HEK293 (cell line): ENCODE data around the gene COL1A1.

Experiments used
- CTCF ChIA-PET: fragments of 350-600 bp; formaldehyde crosslinking; extraction: SDS; loops from one replicate; lab custom pipeline; 2021; ENCODE audit warnings: antibody characterized with exemption; lab: Yijun Ruan, JAX
- POLR2A ChIA-PET: fragments of 300-600 bp; formaldehyde crosslinking; extraction: SDS; loops from one replicate; lab custom pipeline; 2020; ENCODE audit warnings: antibody characterized with exemption, inconsistent platforms; lab: Yijun Ruan, JAX
- H3K27ac ChIP-seq: fragments of 200-500 bp; sonication (Bioruptor generic); 2 replicates; pipeline ENCODE4 v1.5.1; 2014; ENCODE audit warnings: low read depth, low read length, control low read depth, inconsistent platforms; ENCODE audit errors: extremely low read depth
- H3K36me3 ChIP-seq, 2 experiments: fragments of 200-500 bp in 1 of 2; sonication (Bioruptor generic) in 1 of 2; 1 replicate in 1 of 2; 2 replicates in 1 of 2; pipeline ENCODE4 v1.5.1; 2014 to 2017; ENCODE audit warnings: inconsistent platforms in 2 of 2, low read length in 2 of 2; ENCODE audit not compliant: control insufficient read depth in 2 of 2, insufficient read depth in 1 of 2
- H3K4me1 ChIP-seq: fragments of 200-500 bp; sonication (Bioruptor generic); 2 replicates; pipeline ENCODE4 v1.5.1; 2014; ENCODE audit warnings: mild to moderate bottlenecking, low read length, inconsistent platforms; ENCODE audit not compliant: control insufficient read depth, insufficient read depth
- H3K4me3 ChIP-seq: 2 replicates; pipeline ENCODE4 v1.5.1; 2011; ENCODE audit warnings: low read depth, mild to moderate bottlenecking, control low read depth, low read length, moderate library complexity
- H3K9me3 ChIP-seq: fragments of 200-500 bp; sonication (Bioruptor generic); 2 replicates; pipeline ENCODE4 v1.5.1; 2014; ENCODE audit warnings: low read depth, low read length, inconsistent platforms; ENCODE audit not compliant: control insufficient read depth, insufficient read depth
- EGR2 ChIP-seq: fragments of 450-650 bp; formaldehyde crosslinking; IDR thresholded peaks from 2 replicates; pipeline ENCODE4 v1.5.1; 2016; ENCODE audit warnings: low read depth, missing biosample characterization, missing genetic modification characterization
- GLI2 ChIP-seq: fragments of 450-650 bp; formaldehyde crosslinking; IDR thresholded peaks from 2 replicates; pipeline ENCODE4; 2017; ENCODE audit warnings: missing biosample characterization, missing genetic modification characterization, low read depth, borderline replicate concordance
- PBX3 ChIP-seq: sonication (generic); formaldehyde crosslinking; IDR thresholded peaks from 2 replicates; pipeline ENCODE4 v1.8.1; 2022; ENCODE audit warnings: mild to moderate bottlenecking, moderate library complexity, missing genetic modification reagents
- PRDM1 ChIP-seq: fragments of 450-650 bp; formaldehyde crosslinking; IDR thresholded peaks from 2 replicates; pipeline ENCODE4; 2016; ENCODE audit warnings: missing biosample characterization, missing genetic modification characterization
- PRDM2 ChIP-seq: fragments of 450-650 bp; formaldehyde crosslinking; IDR thresholded peaks from 2 replicates; pipeline ENCODE4 v1.5.1; 2016; ENCODE audit warnings: missing biosample characterization, missing genetic modification characterization, borderline replicate concordance
- PRDM4 ChIP-seq: fragments of 450-650 bp; formaldehyde crosslinking; IDR thresholded peaks from 2 replicates; pipeline ENCODE4 v1.5.1; 2017; ENCODE audit warnings: missing biosample characterization, missing genetic modification characterization
- SETDB1 ChIP-seq: IDR thresholded peaks from one replicate; pipeline ENCODE4 v1.6.1; 2017; ENCODE audit warnings: mild to moderate bottlenecking, low read length, moderate library complexity, mixed read lengths; ENCODE audit not compliant: insufficient read length
- SP2 ChIP-seq: fragments of 450-650 bp; formaldehyde crosslinking; IDR thresholded peaks from 2 replicates; pipeline ENCODE4 v1.5.1; 2016; ENCODE audit warnings: missing biosample characterization, missing genetic modification characterization
- ZBTB10 ChIP-seq: fragments of 450-650 bp; formaldehyde crosslinking; IDR thresholded peaks from 2 replicates; pipeline ENCODE4 v1.5.1; 2016; ENCODE audit warnings: missing biosample characterization, missing genetic modification characterization
- ZFHX2 ChIP-seq: fragments of 450-650 bp; formaldehyde crosslinking; conservative IDR thresholded peaks from 2 replicates; pipeline ENCODE4 v1.5.1; 2016; ENCODE audit warnings: missing biosample characterization, missing genetic modification characterization
- ZNF112 ChIP-seq: fragments of 450-650 bp; formaldehyde crosslinking; IDR thresholded peaks from 2 replicates; pipeline ENCODE4 v1.5.0; 2017; ENCODE audit warnings: missing biosample characterization, missing genetic modification characterization
- ZNF174 ChIP-seq: fragments of 450-650 bp; formaldehyde crosslinking; IDR thresholded peaks from 2 replicates; pipeline ENCODE4 v1.5.0; 2017; ENCODE audit warnings: missing biosample characterization, mild to moderate bottlenecking, missing genetic modification characterization
- ZNF202 ChIP-seq: fragments of 450-650 bp; formaldehyde crosslinking; IDR thresholded peaks from 2 replicates; pipeline ENCODE4 v1.5.1; 2016; ENCODE audit warnings: missing biosample characterization, missing genetic modification characterization, borderline replicate concordance
- ZNF221 ChIP-seq: fragments of 450-650 bp; formaldehyde crosslinking; IDR thresholded peaks from 2 replicates; pipeline ENCODE4 v1.5.1; 2017; ENCODE audit warnings: missing biosample characterization, missing genetic modification characterization, borderline replicate concordance
- ZNF398 ChIP-seq: fragments of 450-650 bp; formaldehyde crosslinking; IDR thresholded peaks from 2 replicates; pipeline ENCODE4 v1.5.1; 2017; ENCODE audit warnings: missing biosample characterization, missing genetic modification characterization
- ZNF521 ChIP-seq: fragments of 450-650 bp; formaldehyde crosslinking; IDR thresholded peaks from 2 replicates; pipeline ENCODE4 v1.5.1; 2017; ENCODE audit warnings: missing biosample characterization, mild to moderate bottlenecking, missing genetic modification characterization
- ZNF544 ChIP-seq: fragments of 450-650 bp; formaldehyde crosslinking; IDR thresholded peaks from 2 replicates; pipeline ENCODE4 v1.5.0; 2017; ENCODE audit warnings: missing biosample characterization, missing genetic modification characterization
- ZNF571 ChIP-seq: fragments of 450-650 bp; formaldehyde crosslinking; IDR thresholded peaks from 2 replicates; pipeline ENCODE4 v1.5.0; 2017; ENCODE audit warnings: missing biosample characterization, missing genetic modification characterization
- ZNF776 ChIP-seq: fragments of 450-650 bp; formaldehyde crosslinking; IDR thresholded peaks from 2 replicates; pipeline ENCODE4 v1.5.0; 2017; ENCODE audit warnings: missing biosample characterization, missing genetic modification characterization, borderline replicate concordance
- ZXDB ChIP-seq: fragments of 450-650 bp; formaldehyde crosslinking; IDR thresholded peaks from 2 replicates; pipeline ENCODE4 v1.5.1; 2016; ENCODE audit warnings: missing biosample characterization, missing genetic modification characterization

COL1A1 gene

GRCh38 chr17:50206604-50207293, 5.3 kb upstream of the COL1A1 start (continued):
- peak; percentile 43; the same call in 1 of the 2 replicates for TF ChIP-seq EGR2 (tag by site-specific recombination)
- TF ChIP-seq GLI2 (tag by site-specific recombination) = no peak
- TF ChIP-seq ZNF544 (tag by site-specific recombination) = no peak
- no peak for TF ChIP-seq ZNF221 (tag by site-specific recombination)
- TF ChIP-seq SETDB1 = no peak
- TF ChIP-seq ZXDB (tag by site-specific recombination) = no peak
- no peak for TF ChIP-seq ZNF776 (tag by site-specific recombination)
- no peak for TF ChIP-seq ZNF398 (tag by site-specific recombination)
- TF ChIP-seq PRDM4 (tag by site-specific recombination) = no peak
- TF ChIP-seq PRDM1 (tag by site-specific recombination) = peak; percentile 94
- TF ChIP-seq SP2 (tag by site-specific recombination) = 0 out of 2 replicates have a peak, but pooled peaks have one; percentile 19
- no peak for TF ChIP-seq ZNF202
- TF ChIP-seq ZFHX2 (tag by site-specific recombination) = peak; percentile 60; the same call in 1 of the 2 replicates
- no peak for TF ChIP-seq ZNF521 (tag by site-specific recombination)

GRCh38 chr17:50205963-50206505, 4.6 kb upstream of the COL1A1 start:
- CTCF ChIA-PET = interaction anchor here (0.6 to 18.0 kb wide), 7 partner anchors 9 to 88 kb away, joined by 3 to 487 read pairs (median 5); partner anchors contain the start of gene TMEM92
- POLR2A ChIA-PET = interaction anchor here (0.6 to 1.1 kb wide), 2 partner anchors 28 to 178 kb away, joined by 3 read pairs; no protein-coding TSS in a partner anchor
- Histone ChIP-seq H3K9me3 (no peaks in the 10 kb centered on the region), H3K27ac (no peak overlapping the region), H3K36me3 (no peaks in the 10 kb centered on the region), H3K4me1 (peaks cover 3% of the 10 kb centered on the region; the same call in 1 of the 2 replicates), H3K4me3 (no peak overlapping the region)
- TF ChIP-seq ZNF112 (tag by site-specific recombination) = no peak
- TF ChIP-seq PRDM2 (tag by site-specific recombination) = no peak
- TF ChIP-seq ZBTB10 (tag by site-specific recombination) = no peak
- no peak for TF ChIP-seq ZNF174 (tag by site-specific recombination)
- no peak for TF ChIP-seq PBX3 (CRISPR knock-in tag)
- no peak for TF ChIP-seq ZNF571
